ENCODE measurements around the gene MAD1L1. TPM values are rescaled to one million over a fixed set of nuclear protein-coding genes. Genes with fewer than 3 reads are reported as not detected.
"Not testable (repeated sequence)": the region's sequence is repeated elsewhere in the genome, so short reads cannot be mapped to it uniquely, and the experiment has no call there.

MAD1L1 gene
- total RNA-seq, 1 experiment from 2014 or later: 38.5 TPM

DNA sequence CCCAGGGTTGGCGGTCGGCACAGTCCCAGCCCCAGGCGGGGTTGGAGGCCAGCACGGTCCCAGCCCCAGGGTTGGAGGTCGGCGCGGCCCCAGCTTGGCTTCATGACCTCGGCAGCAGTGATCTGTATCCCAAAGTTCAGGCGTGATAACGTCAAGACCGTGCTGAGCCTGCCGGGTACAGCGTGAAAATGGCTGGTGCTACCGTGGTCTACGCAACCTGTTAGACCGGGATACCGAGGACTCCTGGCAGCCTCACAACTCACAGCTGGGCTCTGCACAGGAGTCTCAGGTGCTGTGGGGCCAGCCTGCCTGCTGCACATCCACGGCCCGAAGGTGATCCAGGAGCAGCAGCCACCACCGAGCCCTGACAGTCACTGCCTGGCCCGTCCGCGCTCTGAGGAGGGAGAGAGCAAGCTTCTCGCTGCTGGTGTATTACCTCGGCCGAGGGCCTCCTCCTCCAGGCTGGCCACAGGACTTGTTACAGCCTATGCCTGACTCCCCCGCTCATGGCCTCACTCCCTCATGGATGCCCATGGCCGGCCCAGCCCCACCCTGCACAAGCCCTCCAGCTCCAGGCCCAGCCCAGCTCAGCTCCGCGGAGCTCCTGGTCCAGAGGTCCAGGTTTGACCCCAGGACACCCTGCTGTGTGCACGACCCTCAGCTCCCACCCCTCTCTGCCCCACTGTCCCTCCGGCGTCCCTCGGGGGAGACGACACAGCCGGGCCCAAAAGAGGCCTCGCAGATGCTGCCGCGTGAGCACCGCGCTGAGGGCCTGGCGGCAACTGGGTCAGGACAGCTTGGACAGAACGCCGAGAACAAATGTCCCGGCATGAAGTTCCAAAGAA, 406.6 kb downstream of the MAD1L1 start:
- Histone ChIP-seq H3K9me2 (ENCODE audit: insufficient read depth) (no peaks in the 10 kb centered on the region), H2AFZ (ENCODE audit: low read depth, low read length, poor library complexity, severe bottlenecking) (no peak overlapping the region), H3K4me3 (replicated peaks in 1 of 2; ENCODE audit: low read depth in 1 of 2, low read length in 2 of 2) (no peak overlapping the region), H3K27me3 (ENCODE audit: insufficient read depth, low read length) (no peaks in the 10 kb centered on the region), H3K36me3 (ENCODE audit: control insufficient read depth in 1 of 2, insufficient read depth in 2 of 2, low read length in 2 of 2) (no peaks in the 10 kb centered on the region), H3K27ac (ENCODE audit: low read depth, low read length) (no peak overlapping the region), H3K9me3 (ENCODE audit: control insufficient read depth in 1 of 2, insufficient read depth in 1 of 2, low read depth in 1 of 2, low read length in 2 of 2) (no peaks in the 10 kb centered on the region), H3K9ac (ENCODE audit: low read length) (no peak overlapping the region), H4K20me1 (ENCODE audit: insufficient read depth) (no peaks in the 10 kb centered on the region), H3K4me1 (ENCODE audit: control insufficient read depth in 1 of 2, insufficient read depth in 2 of 2, low read length in 2 of 2) (no peaks in the 10 kb centered on the region), H3K4me2 (ENCODE audit: low read length) (no peak overlapping the region), H3K79me2 (ENCODE audit: insufficient read depth, low read length) (no peaks in the 10 kb centered on the region)
- RAD21 ChIA-PET (ENCODE audit: low non-redundant PET in 1 of 2, low total read pairs in 2 of 2, uncharacterized antibody in 2 of 2, unreplicated experiment in 2 of 2): no interaction called here
- POLR2A ChIA-PET: no interaction called here
- CTCF ChIA-PET: no interaction called here
- TF ChIP-seq CEBPB (IDR thresholded peaks at IDR 0.05; ENCODE audit: low read depth) (no peak), EZH2 (IDR thresholded peaks at IDR 0.05) (no peak), TCF7L2 (IDR thresholded peaks at IDR 0.05; ENCODE audit: borderline replicate concordance, extremely low read depth, insufficient read depth, insufficient read length) (no peak), JUND (IDR thresholded peaks at IDR 0.05) (no peak), FOSL1 (IDR thresholded peaks at IDR 0.05; ENCODE audit: low read depth) (no peak), ZFX (IDR thresholded peaks at IDR 0.05) (no peak), RAD21 (IDR thresholded peaks at IDR 0.05; ENCODE audit: low read depth) (no peak), ELF1 (IDR thresholded peaks at IDR 0.05; ENCODE audit: borderline replicate concordance, low read depth) (no peak), EGR1 (IDR thresholded peaks at IDR 0.05; ENCODE audit: low read depth) (no peak), ZNF274 (IDR thresholded peaks at IDR 0.05; ENCODE audit: low read depth, low read length) (no peak), SIN3A (IDR thresholded peaks at IDR 0.05; ENCODE audit: low read depth) (no peak)
- TF ChIP-seq, protein P1, sequence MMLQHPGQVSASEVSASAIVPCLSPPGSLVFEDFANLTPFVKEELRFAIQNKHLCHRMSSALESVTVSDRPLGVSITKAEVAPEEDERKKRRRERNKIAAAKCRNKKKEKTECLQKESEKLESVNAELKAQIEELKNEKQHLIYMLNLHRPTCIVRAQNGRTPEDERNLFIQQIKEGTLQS (IDR thresholded peaks at IDR 0.05): no peak
- TF ChIP-seq, protein P2, sequence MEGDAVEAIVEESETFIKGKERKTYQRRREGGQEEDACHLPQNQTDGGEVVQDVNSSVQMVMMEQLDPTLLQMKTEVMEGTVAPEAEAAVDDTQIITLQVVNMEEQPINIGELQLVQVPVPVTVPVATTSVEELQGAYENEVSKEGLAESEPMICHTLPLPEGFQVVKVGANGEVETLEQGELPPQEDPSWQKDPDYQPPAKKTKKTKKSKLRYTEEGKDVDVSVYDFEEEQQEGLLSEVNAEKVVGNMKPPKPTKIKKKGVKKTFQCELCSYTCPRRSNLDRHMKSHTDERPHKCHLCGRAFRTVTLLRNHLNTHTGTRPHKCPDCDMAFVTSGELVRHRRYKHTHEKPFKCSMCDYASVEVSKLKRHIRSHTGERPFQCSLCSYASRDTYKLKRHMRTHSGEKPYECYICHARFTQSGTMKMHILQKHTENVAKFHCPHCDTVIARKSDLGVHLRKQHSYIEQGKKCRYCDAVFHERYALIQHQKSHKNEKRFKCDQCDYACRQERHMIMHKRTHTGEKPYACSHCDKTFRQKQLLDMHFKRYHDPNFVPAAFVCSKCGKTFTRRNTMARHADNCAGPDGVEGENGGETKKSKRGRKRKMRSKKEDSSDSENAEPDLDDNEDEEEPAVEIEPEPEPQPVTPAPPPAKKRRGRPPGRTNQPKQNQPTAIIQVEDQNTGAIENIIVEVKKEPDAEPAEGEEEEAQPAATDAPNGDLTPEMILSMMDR (IDR thresholded peaks at IDR 0.05 in 2 of 3, conservative IDR thresholded peaks at IDR 0.05 in 1 of 3; ENCODE audit: borderline replicate concordance in 1 of 3, insufficient read depth in 1 of 3, low read depth in 2 of 3, low read length in 2 of 3): no peak
- TF ChIP-seq, protein P3, sequence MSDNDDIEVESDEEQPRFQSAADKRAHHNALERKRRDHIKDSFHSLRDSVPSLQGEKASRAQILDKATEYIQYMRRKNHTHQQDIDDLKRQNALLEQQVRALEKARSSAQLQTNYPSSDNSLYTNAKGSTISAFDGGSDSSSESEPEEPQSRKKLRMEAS (IDR thresholded peaks at IDR 0.05): no peak
- TF ChIP-seq, protein P4, sequence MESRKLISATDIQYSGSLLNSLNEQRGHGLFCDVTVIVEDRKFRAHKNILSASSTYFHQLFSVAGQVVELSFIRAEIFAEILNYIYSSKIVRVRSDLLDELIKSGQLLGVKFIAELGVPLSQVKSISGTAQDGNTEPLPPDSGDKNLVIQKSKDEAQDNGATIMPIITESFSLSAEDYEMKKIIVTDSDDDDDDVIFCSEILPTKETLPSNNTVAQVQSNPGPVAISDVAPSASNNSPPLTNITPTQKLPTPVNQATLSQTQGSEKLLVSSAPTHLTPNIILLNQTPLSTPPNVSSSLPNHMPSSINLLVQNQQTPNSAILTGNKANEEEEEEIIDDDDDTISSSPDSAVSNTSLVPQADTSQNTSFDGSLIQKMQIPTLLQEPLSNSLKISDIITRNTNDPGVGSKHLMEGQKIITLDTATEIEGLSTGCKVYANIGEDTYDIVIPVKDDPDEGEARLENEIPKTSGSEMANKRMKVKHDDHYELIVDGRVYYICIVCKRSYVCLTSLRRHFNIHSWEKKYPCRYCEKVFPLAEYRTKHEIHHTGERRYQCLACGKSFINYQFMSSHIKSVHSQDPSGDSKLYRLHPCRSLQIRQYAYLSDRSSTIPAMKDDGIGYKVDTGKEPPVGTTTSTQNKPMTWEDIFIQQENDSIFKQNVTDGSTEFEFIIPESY (IDR thresholded peaks at IDR 0.05; ENCODE audit: extremely low read depth, insufficient replicate concordance, low read length): no peak
- ATAC-seq (no peak), DNase-seq (ENCODE audit: low read depth, low spot score) (no peak)
- intact Hi-C loops (cut with micrococcal nuclease): no loop called here
- no TSS peak for BruUV-seq (replicated peaks)

DNA sequence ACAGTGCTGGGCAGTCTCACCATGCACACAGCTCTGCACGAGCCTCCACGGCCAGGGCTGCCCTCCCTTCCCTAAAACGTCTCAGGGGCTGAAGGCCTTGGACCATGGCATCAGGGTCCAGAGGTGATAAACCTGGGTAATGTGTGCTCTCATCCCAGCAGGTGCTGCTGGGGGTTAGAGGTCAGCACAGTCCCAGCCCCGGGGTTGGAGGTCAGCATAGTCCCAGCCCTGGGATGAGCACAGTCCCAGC, 407.2 kb downstream of the MAD1L1 start:
- RAD21 ChIA-PET (ENCODE audit: low non-redundant PET in 1 of 2, low total read pairs in 2 of 2, uncharacterized antibody in 2 of 2, unreplicated experiment in 2 of 2); H3K9me2 ChIP-seq (ENCODE audit: insufficient read depth); H3K4me1 ChIP-seq (ENCODE audit: control insufficient read depth in 1 of 2, insufficient read depth in 2 of 2, low read length in 2 of 2); H3K79me2 ChIP-seq (ENCODE audit: insufficient read depth, low read length); DNase-seq (ENCODE audit: low read depth, low spot score); H3K9ac ChIP-seq (ENCODE audit: low read length); H3K4me2 ChIP-seq (ENCODE audit: low read length); H2AFZ ChIP-seq (ENCODE audit: low read depth, low read length, poor library complexity, severe bottlenecking); CTCF ChIA-PET; H3K9me3 ChIP-seq (ENCODE audit: control insufficient read depth in 1 of 2, insufficient read depth in 1 of 2, low read depth in 1 of 2, low read length in 2 of 2); H4K20me1 ChIP-seq (ENCODE audit: insufficient read depth); H3K27ac ChIP-seq (ENCODE audit: low read depth, low read length); intact Hi-C loops (cut with micrococcal nuclease); BruUV-seq (replicated peaks); H3K36me3 ChIP-seq (ENCODE audit: control insufficient read depth in 1 of 2, insufficient read depth in 2 of 2, low read length in 2 of 2); POLR2A ChIA-PET; ATAC-seq; H3K27me3 ChIP-seq (ENCODE audit: insufficient read depth, low read length); H3K4me3 ChIP-seq (replicated peaks in 1 of 2; ENCODE audit: low read depth in 1 of 2, low read length in 2 of 2): not testable (repeated sequence)
